Activated gamma-delta T cell (primary cell): ENCODE data around the gene ADAM8.

Source experiments
- DNase-seq: peaks from one replicate; lab custom pipeline; 2025; lab: John Stamatoyannopoulos, UW

The ADAM8 gene

GRCh38 chr10:133281628-133282372, 5.1 kb upstream of the ADAM8 start:
- DNase-seq: no peak

- no peak for DNase-seq
These were observed 4.4 kb upstream of the ADAM8 start for GRCh38 chr10:133281084-133281483.

GRCh38 chr10:133280391-133281059, 3.9 kb upstream of the ADAM8 start:
- DNase-seq: no peak

- DNase-seq: no peak
These were observed 2.9 kb upstream of the ADAM8 start for GRCh38 chr10:133279326-133280226.

GRCh38 chr10:133278577-133279265, 2.1 kb upstream of the ADAM8 start:
- DNase-seq: peak; percentile 54

- DNase-seq: no peak
These were observed 1.4 kb upstream of the ADAM8 start for GRCh38 chr10:133277993-133278576.

GRCh38 chr10:133277277-133277992, 767 bp upstream of the ADAM8 start:
- no peak for DNase-seq

- DNase-seq: no peak
These were observed 601 bp downstream of the ADAM8 start for GRCh38 chr10:133276100-133276434.

GRCh38 chr10:133275684-133276092, 980 bp downstream of the ADAM8 start:
- DNase-seq: no peak

GRCh38 chr10:133274751-133275683, 1.7 kb downstream of the ADAM8 start:
- DNase-seq: peak; percentile 67

- no peak for DNase-seq
These were observed 3.0 kb downstream of the ADAM8 start for GRCh38 chr10:133273534-133274143.

- DNase-seq: no peak
These were observed 3.7 kb downstream of the ADAM8 start for GRCh38 chr10:133272964-133273420.

GRCh38 chr10:133272301-133272963, 4.2 kb downstream of the ADAM8 start:
- no peak for DNase-seq

- no peak for DNase-seq
These were observed 5.0 kb downstream of the ADAM8 start for GRCh38 chr10:133271521-133272300.

GRCh38 chr10:133270773-133271297, 5.8 kb downstream of the ADAM8 start:
- DNase-seq: no peak

GRCh38 chr10:133270204-133270603, 6.5 kb downstream of the ADAM8 start:
- no peak for DNase-seq

GRCh38 chr10:133269367-133269766, 7.3 kb downstream of the ADAM8 start:
- DNase-seq: no peak

- DNase-seq: no peak
These were observed 8.1 kb downstream of the ADAM8 start for GRCh38 chr10:133268532-133268931.
